ENCODE results near the gene ITPK1. TPM values are rescaled to one million over a fixed set of nuclear protein-coding genes. Genes with fewer than 3 reads are reported as not detected.

ITPK1 gene
- total and polyA plus RNA-seq, 10 of the 15 experiments (the other 5 are each of a cell fraction or from before 2014, with no cell fraction given): 1.3 to 73.2 (median 27.0) TPM

- TF ChIP-seq MLLT1 (IDR thresholded peaks at IDR 0.05) (peak; percentile 96), TCF7 (IDR thresholded peaks at IDR 0.05; ENCODE audit: borderline replicate concordance) (no peak), MTA3 (IDR thresholded peaks at IDR 0.05; ENCODE audit: borderline replicate concordance, low read length) (no peak), ZBTB40 (IDR thresholded peaks at IDR 0.05; ENCODE audit: borderline replicate concordance) (no peak), ZNF24 (IDR thresholded peaks at IDR 0.05) (0 out of 2 replicates have a peak, but pooled peaks have one; percentile 40), ZNF592 (IDR thresholded peaks at IDR 0.05) (0 out of 2 replicates have a peak, but pooled peaks have one; percentile 33), ZBTB11 (CRISPR knock-in tag; IDR thresholded peaks at IDR 0.05) (no peak), NFYA (IDR thresholded peaks at IDR 0.05; ENCODE audit: borderline replicate concordance, low read depth, low read length) (no peak), ATF7 (IDR thresholded peaks at IDR 0.05; ENCODE audit: low read depth) (peak; percentile 91), NKRF (conservative IDR thresholded peaks at IDR 0.05) (no peak; the same call in 1 of the 2 replicates), CHD1 (IDR thresholded peaks at IDR 0.05; ENCODE audit: low read depth, low read length) (no peak), NBN (IDR thresholded peaks at IDR 0.05) (peak; percentile 84), RCOR1 (conservative IDR thresholded peaks at IDR 0.05; ENCODE audit: low read depth, low read length) (no peak), STAT3 (IDR thresholded peaks at IDR 0.05; ENCODE audit: low read depth, low read length) (no peak)
Observed at GRCh38 chr14:93072659-93073357, 42.9 kb downstream of the ITPK1 start (continued).

All from GM12878 (cell line).